WI38 (cell line): ENCODE results near the gene XPNPEP1.

Source experiments
- H3K4me3 ChIP-seq: 2 replicates; pipeline ENCODE4 v1.5.1; 2011; ENCODE audit warnings: low read depth, mild to moderate bottlenecking, control low read depth, low read length
- CTCF ChIP-seq: IDR thresholded peaks from 2 replicates; pipeline ENCODE4 v1.5.1; 2012; ENCODE audit warnings: low read depth, mild to moderate bottlenecking, control low read depth, low read length

The XPNPEP1 gene

DNA sequence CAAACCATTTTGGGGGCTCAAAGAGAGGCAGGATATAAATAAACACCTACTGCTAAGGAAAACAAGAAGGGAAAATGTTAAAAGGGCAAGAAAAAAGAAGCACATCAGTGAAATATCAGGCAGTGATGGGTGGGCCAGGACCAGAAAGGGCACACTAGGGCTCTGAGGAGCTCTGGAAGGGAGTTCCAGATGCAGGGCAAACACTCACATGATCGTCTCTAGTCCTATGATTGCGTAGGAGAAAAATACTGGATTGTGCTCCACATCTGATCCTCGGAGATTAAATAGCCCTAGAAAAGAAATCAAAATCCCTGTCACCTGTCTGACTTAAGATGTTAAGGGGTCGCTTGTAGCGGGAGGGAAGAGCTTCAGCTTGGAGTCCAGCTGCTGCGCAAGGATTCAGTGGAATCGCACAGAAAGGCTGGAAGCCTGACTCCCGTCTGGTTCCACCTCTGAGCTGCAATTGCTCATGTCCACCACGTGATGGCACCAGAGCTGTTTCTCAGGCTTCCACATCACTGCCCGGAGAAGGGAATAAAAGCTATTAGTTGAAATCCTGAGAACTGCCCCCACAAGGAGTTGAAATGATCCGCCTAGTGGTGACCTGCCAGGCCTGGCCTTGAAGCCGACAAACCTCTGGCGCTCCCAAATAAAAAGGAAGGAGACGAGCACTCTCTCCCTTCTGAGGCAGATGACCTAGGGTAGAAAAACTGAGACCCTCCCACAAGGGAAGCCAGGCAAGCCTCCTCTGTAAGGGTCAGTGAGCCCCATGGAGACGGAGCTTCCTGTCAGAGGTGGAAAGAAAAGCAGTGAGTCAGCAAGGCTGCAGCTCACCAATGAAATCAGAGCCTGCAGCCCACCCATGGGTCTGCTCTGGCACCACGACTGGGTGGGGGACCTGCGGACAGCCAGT lies 39.2 kb downstream of the XPNPEP1 start:
- H3K4me3 ChIP-seq = no peak overlapping the region
- TF ChIP-seq CTCF = peak; percentile 92

DNA sequence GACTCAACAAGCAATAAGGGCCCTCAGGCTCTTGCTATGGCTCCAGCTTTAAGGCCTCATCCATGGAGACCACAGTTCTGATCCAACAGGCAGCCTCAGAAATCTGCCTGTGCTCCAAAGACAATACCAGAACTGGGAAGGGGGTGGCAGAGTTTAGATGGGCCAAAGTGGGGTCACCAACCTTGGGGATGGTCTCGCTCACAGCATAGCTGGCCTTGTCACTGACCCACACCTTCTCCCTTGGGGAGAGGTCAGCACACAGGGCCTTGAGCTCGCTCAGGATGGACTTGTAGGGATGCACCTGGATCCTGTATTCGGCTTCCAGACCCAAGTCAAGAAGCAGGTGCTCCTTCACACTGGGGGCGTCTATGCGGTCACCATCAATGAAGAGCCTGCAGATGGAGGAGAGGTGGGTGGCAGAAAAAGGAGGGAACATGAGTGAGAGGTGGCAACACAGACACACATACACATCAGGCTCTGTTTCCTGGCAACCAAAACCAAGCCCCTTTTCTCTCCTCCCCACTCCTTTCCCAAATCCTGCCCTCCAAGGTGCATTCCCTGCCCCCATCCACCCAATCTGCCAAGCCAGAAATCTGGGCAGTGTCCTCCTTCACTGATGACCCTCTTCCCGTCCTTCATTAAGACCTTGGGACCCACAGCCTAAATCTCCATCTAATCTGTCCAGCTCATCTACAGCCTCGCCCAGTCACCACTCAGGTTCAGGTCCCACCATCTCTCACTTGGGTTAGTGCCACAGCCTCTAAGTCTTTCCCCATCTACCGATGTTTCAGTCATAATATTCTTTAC lies 40.9 kb downstream of the XPNPEP1 start:
- no peak for TF ChIP-seq CTCF
- H3K4me3 ChIP-seq = no peak overlapping the region

DNA sequence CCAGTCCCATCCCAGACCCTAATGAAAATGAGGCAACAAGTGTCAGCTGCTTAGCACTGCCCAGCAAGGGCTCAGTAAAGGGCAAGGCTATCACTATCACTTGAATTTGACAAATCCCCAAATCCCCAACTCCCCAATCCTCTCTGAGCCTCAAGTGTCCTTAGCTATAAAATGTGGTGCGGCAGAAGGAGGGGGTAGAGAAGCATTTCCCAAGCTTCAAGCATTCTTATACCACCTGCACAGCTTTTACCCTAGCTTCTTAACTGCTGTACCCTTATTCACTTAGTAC lies 41.6 kb downstream of the XPNPEP1 start:
- no peak overlapping the region for H3K4me3 ChIP-seq
- no peak for TF ChIP-seq CTCF

- H3K4me3 ChIP-seq = no peak overlapping the region
- no peak for TF ChIP-seq CTCF
These were observed 42.2 kb downstream of the XPNPEP1 start for GRCh38 chr10:109880886-109881768.

- TF ChIP-seq CTCF = no peak
- H3K4me3 ChIP-seq = no peak overlapping the region
These were observed 45.8 kb downstream of the XPNPEP1 start for GRCh38 chr10:109877546-109877945.

GRCh38 chr10:109875828-109876821 lies 47.2 kb downstream of the XPNPEP1 start:
- no peak overlapping the region for H3K4me3 ChIP-seq
- TF ChIP-seq CTCF = no peak
